Measurements from ENCODE around the gene RORB. TPM values are rescaled to one million over a fixed set of nuclear protein-coding genes. Genes with fewer than 3 reads are reported as not detected.
"Not testable (repeated sequence)": the region's sequence is repeated elsewhere in the genome, so short reads cannot be mapped to it uniquely, and the experiment has no call there.

Gene RORB
- total RNA-seq, 1 donor from 2014 or later, result 0.21 TPM

- H3K36me3 ChIP-seq, result no peaks in the 10 kb centered on the region
- intact Hi-C loops (cut with DNase I), result no loop called here
- DNase-seq (ENCODE audit: low spot score in 2 of 2), result no peak
- no peak overlapping the region for H3K4me3 ChIP-seq
- H3K4me1 ChIP-seq, result no peaks in the 10 kb centered on the region
- H3K9me3 ChIP-seq, result no peaks in the 10 kb centered on the region
- no peaks in the 10 kb centered on the region for H3K27me3 ChIP-seq
- H3K27ac ChIP-seq, result no peak overlapping the region
- no peak for TF ChIP-seq CTCF (IDR thresholded peaks at IDR 0.05)
Measured at GRCh38 chr9:74528207-74528606, 31.1 kb downstream of the RORB start.

GRCh38 chr9:74530458-74530857, 33.3 kb downstream of the RORB start:
- H3K27ac ChIP-seq; H3K4me3 ChIP-seq; H3K9me3 ChIP-seq; intact Hi-C loops (cut with DNase I); H3K4me1 ChIP-seq; H3K27me3 ChIP-seq; DNase-seq (ENCODE audit: low spot score in 2 of 2); H3K36me3 ChIP-seq: not testable (repeated sequence)

- Histone ChIP-seq H3K9me3 (no peaks in the 10 kb centered on the region), H3K4me1 (no peaks in the 10 kb centered on the region), H3K4me3 (no peak overlapping the region), H3K36me3 (no peaks in the 10 kb centered on the region), H3K27me3 (no peaks in the 10 kb centered on the region), H3K27ac (no peak overlapping the region)
- intact Hi-C loops (cut with DNase I), result no loop called here
- TF ChIP-seq CTCF (IDR thresholded peaks at IDR 0.05), result no peak
- DNase-seq (ENCODE audit: low spot score in 2 of 2), result no peak
Measured at GRCh38 chr9:74533253-74533652, 36.1 kb downstream of the RORB start.

- no peaks in the 10 kb centered on the region for H3K4me1 ChIP-seq
- no peaks in the 10 kb centered on the region for H3K9me3 ChIP-seq
- H3K4me3 ChIP-seq, result no peak overlapping the region
- intact Hi-C loops (cut with DNase I), result no loop called here
- H3K36me3 ChIP-seq, result no peaks in the 10 kb centered on the region
- H3K27ac ChIP-seq, result no peak overlapping the region
- no peak for TF ChIP-seq CTCF (IDR thresholded peaks at IDR 0.05)
- H3K27me3 ChIP-seq, result no peaks in the 10 kb centered on the region
- no peak for DNase-seq (ENCODE audit: low spot score in 2 of 2)
Measured at GRCh38 chr9:74534841-74535240, 37.7 kb downstream of the RORB start.

- Histone ChIP-seq H3K27me3 (no peaks in the 10 kb centered on the region), H3K27ac (no peak overlapping the region), H3K36me3 (no peaks in the 10 kb centered on the region), H3K4me1 (no peaks in the 10 kb centered on the region), H3K9me3 (no peaks in the 10 kb centered on the region), H3K4me3 (no peak overlapping the region)
- no peak for DNase-seq (ENCODE audit: low spot score in 2 of 2)
- intact Hi-C loops (cut with DNase I), result no loop called here
- TF ChIP-seq CTCF (IDR thresholded peaks at IDR 0.05), result no peak
Measured at GRCh38 chr9:74543145-74543544, 46.0 kb downstream of the RORB start.

GRCh38 chr9:74551266-74551665, 54.1 kb downstream of the RORB start:
- Histone ChIP-seq H3K9me3 (no peaks in the 10 kb centered on the region), H3K27ac (no peak overlapping the region), H3K4me1 (no peaks in the 10 kb centered on the region), H3K36me3 (no peaks in the 10 kb centered on the region), H3K27me3 (no peaks in the 10 kb centered on the region), H3K4me3 (no peak overlapping the region)
- intact Hi-C loops (cut with DNase I), result no loop called here
- TF ChIP-seq CTCF (IDR thresholded peaks at IDR 0.05), result no peak
- no peak for DNase-seq (ENCODE audit: low spot score in 2 of 2)

All from ascending aorta (tissue), 2 donors.